ENCODE results near the gene PHLDB1. TPM values are rescaled to one million over a fixed set of nuclear protein-coding genes. Genes with fewer than 3 reads are reported as not detected.
A peak's percentile ranks its signal among the peaks of the same experiment; 100 is the strongest.

The PHLDB1 gene
- total RNA-seq, 1 donor from 2014 or later: 164 TPM

- Mint-ChIP-seq H3K36me3 (ENCODE audit: low read depth) (peaks cover 47% of the 10 kb centered on the region), H3K27me3 (ENCODE audit: low read depth) (no peaks in the 10 kb centered on the region), H3K4me1 (ENCODE audit: low read depth) (peaks cover 5% of the 10 kb centered on the region), H3K4me3 (ENCODE audit: unreplicated experiment) (no peak overlapping the region), H3K9me3 (ENCODE audit: low read depth) (no peaks in the 10 kb centered on the region), H3K27ac (ENCODE audit: unreplicated experiment) (no peak overlapping the region)
- no peak for DNase-seq (ENCODE audit: low spot score)
- TF ChIP-seq, protein P1, sequence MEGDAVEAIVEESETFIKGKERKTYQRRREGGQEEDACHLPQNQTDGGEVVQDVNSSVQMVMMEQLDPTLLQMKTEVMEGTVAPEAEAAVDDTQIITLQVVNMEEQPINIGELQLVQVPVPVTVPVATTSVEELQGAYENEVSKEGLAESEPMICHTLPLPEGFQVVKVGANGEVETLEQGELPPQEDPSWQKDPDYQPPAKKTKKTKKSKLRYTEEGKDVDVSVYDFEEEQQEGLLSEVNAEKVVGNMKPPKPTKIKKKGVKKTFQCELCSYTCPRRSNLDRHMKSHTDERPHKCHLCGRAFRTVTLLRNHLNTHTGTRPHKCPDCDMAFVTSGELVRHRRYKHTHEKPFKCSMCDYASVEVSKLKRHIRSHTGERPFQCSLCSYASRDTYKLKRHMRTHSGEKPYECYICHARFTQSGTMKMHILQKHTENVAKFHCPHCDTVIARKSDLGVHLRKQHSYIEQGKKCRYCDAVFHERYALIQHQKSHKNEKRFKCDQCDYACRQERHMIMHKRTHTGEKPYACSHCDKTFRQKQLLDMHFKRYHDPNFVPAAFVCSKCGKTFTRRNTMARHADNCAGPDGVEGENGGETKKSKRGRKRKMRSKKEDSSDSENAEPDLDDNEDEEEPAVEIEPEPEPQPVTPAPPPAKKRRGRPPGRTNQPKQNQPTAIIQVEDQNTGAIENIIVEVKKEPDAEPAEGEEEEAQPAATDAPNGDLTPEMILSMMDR (IDR thresholded peaks at IDR 0.05): no peak
Observed at GRCh38 chr11:118643142-118643994, 36.0 kb downstream of the PHLDB1 start.

DNA sequence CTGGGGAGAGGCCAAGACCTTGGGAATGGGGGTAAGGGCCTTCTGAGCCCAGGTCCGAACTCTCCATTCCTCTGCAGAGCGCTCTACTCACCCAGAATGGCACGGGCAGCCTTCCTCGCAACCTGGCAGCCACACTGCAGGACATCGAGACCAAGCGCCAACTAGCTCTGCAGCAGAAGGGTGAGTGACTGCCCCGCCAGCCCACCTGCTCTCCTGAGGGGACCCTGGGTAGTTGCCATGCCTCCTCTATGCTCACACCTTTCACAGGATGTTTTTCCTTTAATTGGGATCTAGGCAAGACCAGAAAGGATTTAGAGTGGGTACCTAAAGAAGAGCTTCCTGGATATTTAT is 36.6 kb downstream of the PHLDB1 start:
- H3K27me3 Mint-ChIP-seq (ENCODE audit: low read depth): no peaks in the 10 kb centered on the region
- no peak for DNase-seq (ENCODE audit: low spot score)
- H3K27ac Mint-ChIP-seq (ENCODE audit: unreplicated experiment): no peak overlapping the region
- TF ChIP-seq, protein P1 (IDR thresholded peaks at IDR 0.05): no peak
- H3K4me3 Mint-ChIP-seq (ENCODE audit: unreplicated experiment): no peak overlapping the region
- peaks cover 5% of the 10 kb centered on the region for H3K4me1 Mint-ChIP-seq (ENCODE audit: low read depth)
- peaks cover 50% of the 10 kb centered on the region for H3K36me3 Mint-ChIP-seq (ENCODE audit: low read depth)
- no peaks in the 10 kb centered on the region for H3K9me3 Mint-ChIP-seq (ENCODE audit: low read depth)

DNA sequence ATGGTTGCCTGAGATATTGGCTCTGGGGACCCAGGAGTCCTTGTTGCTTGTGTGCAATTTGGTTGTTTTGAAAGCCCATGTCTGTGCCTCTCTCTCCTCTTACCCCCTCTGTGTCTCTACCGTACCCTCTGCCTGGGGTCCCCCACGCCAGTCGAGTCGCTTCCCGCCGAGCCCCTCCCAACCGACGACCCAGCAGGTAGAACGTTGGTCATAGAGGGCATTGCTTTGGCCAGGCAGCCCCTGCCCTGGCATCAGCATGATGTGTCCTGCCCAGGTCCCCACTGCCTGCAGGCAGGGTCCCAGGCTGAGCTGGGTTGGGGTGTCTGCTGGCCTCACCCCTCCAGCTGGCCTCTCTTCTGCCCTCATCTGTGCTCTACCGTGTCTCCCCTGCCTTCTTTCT is 37.1 kb downstream of the PHLDB1 start:
- no peak for DNase-seq (ENCODE audit: low spot score)
- Mint-ChIP-seq H3K36me3 (ENCODE audit: low read depth) (peaks cover 52% of the 10 kb centered on the region), H3K27ac (ENCODE audit: unreplicated experiment) (no peak overlapping the region), H3K4me3 (ENCODE audit: unreplicated experiment) (no peak overlapping the region), H3K27me3 (ENCODE audit: low read depth) (no peaks in the 10 kb centered on the region), H3K4me1 (ENCODE audit: low read depth) (peaks cover 5% of the 10 kb centered on the region), H3K9me3 (ENCODE audit: low read depth) (no peaks in the 10 kb centered on the region)
- TF ChIP-seq, protein P1 (IDR thresholded peaks at IDR 0.05): no peak

DNA sequence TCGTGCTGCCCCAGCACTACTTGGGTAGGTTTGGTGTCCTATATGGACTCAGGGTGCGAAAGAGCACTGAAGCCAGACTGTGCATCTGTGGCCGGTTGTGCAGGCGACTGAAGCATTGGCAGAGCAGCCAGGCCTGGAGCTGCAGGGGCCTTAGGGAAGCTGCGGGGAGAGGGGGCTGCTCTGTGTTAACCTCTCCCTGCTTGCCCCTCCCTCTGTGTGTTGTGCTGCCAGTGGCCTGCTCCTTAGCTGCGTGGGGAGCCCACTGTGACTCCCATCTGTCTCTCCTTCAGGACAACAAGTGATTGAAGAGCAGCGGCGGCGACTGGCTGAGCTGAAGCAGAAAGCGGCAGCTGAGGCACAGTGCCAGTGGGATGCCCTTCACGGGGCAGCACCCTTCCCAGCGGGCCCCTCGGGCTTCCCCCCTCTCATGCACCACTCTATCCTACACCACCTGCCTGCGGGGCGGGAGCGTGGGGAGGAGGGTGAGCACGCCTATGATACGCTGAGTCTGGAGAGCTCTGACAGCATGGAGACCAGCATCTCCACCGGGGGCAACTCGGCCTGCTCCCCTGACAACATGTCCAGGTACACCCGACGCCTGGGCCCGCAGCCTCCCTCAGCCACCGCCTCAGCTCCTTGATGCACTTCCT is 37.8 kb downstream of the PHLDB1 start:
- peak overlapping the region; percentile 8 for H3K27ac Mint-ChIP-seq (ENCODE audit: unreplicated experiment)
- TF ChIP-seq, protein P1 (IDR thresholded peaks at IDR 0.05): no peak
- H3K27me3 Mint-ChIP-seq (ENCODE audit: low read depth): no peaks in the 10 kb centered on the region
- no peak overlapping the region for H3K4me3 Mint-ChIP-seq (ENCODE audit: unreplicated experiment)
- H3K36me3 Mint-ChIP-seq (ENCODE audit: low read depth): peaks cover 50% of the 10 kb centered on the region
- DNase-seq (ENCODE audit: low spot score): no peak
- H3K9me3 Mint-ChIP-seq (ENCODE audit: low read depth): no peaks in the 10 kb centered on the region
- peaks cover 5% of the 10 kb centered on the region for H3K4me1 Mint-ChIP-seq (ENCODE audit: low read depth)

- no peaks in the 10 kb centered on the region for H3K27me3 Mint-ChIP-seq (ENCODE audit: low read depth)
- TF ChIP-seq, protein P1 (IDR thresholded peaks at IDR 0.05): no peak
- H3K36me3 Mint-ChIP-seq (ENCODE audit: low read depth): peaks cover 56% of the 10 kb centered on the region
- peaks cover 5% of the 10 kb centered on the region for H3K4me1 Mint-ChIP-seq (ENCODE audit: low read depth)
- H3K4me3 Mint-ChIP-seq (ENCODE audit: unreplicated experiment): no peak overlapping the region
- peak; percentile 8 for DNase-seq (ENCODE audit: low spot score)
- no peaks in the 10 kb centered on the region for H3K9me3 Mint-ChIP-seq (ENCODE audit: low read depth)
- H3K27ac Mint-ChIP-seq (ENCODE audit: unreplicated experiment): no peak overlapping the region
Observed at GRCh38 chr11:118646393-118646792, 39.0 kb downstream of the PHLDB1 start.
